ENCODE data around the gene CCDC61.

The CCDC61 gene

GRCh38 chr19:45955905-45956608 lies 39.2 kb upstream of the CCDC61 start:
- H3K27me3 ChIP-seq (replicated peaks; ENCODE audit: insufficient read depth, low read length), result peaks cover 70% of the 10 kb centered on the region
- no peaks in the 10 kb centered on the region for H3K79me2 ChIP-seq (ENCODE audit: low read length)
- no peak overlapping the region for H3K27ac ChIP-seq (ENCODE audit: low read length)
- no peak overlapping the region for H2AFZ ChIP-seq (ENCODE audit: low read length)
- TF ChIP-seq CTCF (IDR thresholded peaks at IDR 0.05; ENCODE audit: low read length) (no peak), EZH2 (optimal IDR thresholded peaks at IDR 0.05; ENCODE audit: low read depth, low read length) (no peak), EZH2phosphoT487 (IDR thresholded peaks at IDR 0.05; ENCODE audit: low read length) (no peak)
- H3K4me3 ChIP-seq (ENCODE audit: low read length), result no peak overlapping the region
- no peaks in the 10 kb centered on the region for H3F3A ChIP-seq (ENCODE audit: insufficient read depth, low read length)
- H3K9me2 ChIP-seq (replicated peaks; ENCODE audit: insufficient read depth, low read length), result no peaks in the 10 kb centered on the region
- H4K20me1 ChIP-seq (ENCODE audit: insufficient read depth, low read length), result no peaks in the 10 kb centered on the region
- no peak overlapping the region for H3K9ac ChIP-seq (ENCODE audit: low read length)
- H3K4me1 ChIP-seq (ENCODE audit: low read length), result peaks cover 7% of the 10 kb centered on the region
- H3K4me2 ChIP-seq (ENCODE audit: low read depth, low read length), result no peak overlapping the region
- no peaks in the 10 kb centered on the region for H3K9me3 ChIP-seq (replicated peaks; ENCODE audit: insufficient read depth, low read length)
- no peaks in the 10 kb centered on the region for H3K36me3 ChIP-seq (replicated peaks; ENCODE audit: insufficient read depth, low read length)
- DNase-seq, result no peak

GRCh38 chr19:45958320-45958719 lies 36.9 kb upstream of the CCDC61 start:
- Histone ChIP-seq H3K4me3 (ENCODE audit: low read length) (no peak overlapping the region), H3K4me2 (ENCODE audit: low read depth, low read length) (no peak overlapping the region), H3K9me2 (replicated peaks; ENCODE audit: insufficient read depth, low read length) (no peaks in the 10 kb centered on the region), H3K36me3 (replicated peaks; ENCODE audit: insufficient read depth, low read length) (no peaks in the 10 kb centered on the region), H3K9ac (ENCODE audit: low read length) (no peak overlapping the region), H4K20me1 (ENCODE audit: insufficient read depth, low read length) (no peaks in the 10 kb centered on the region), H3K79me2 (ENCODE audit: low read length) (no peaks in the 10 kb centered on the region), H3F3A (ENCODE audit: insufficient read depth, low read length) (no peaks in the 10 kb centered on the region), H3K27ac (ENCODE audit: low read length) (no peak overlapping the region), H3K27me3 (replicated peaks; ENCODE audit: insufficient read depth, low read length) (peaks cover 81% of the 10 kb centered on the region), H3K9me3 (replicated peaks; ENCODE audit: insufficient read depth, low read length) (no peaks in the 10 kb centered on the region), H2AFZ (ENCODE audit: low read length) (no peak overlapping the region), H3K4me1 (ENCODE audit: low read length) (peaks cover under 1% of the 10 kb centered on the region; the same call in 1 of the 2 replicates)
- no peak for DNase-seq
- TF ChIP-seq EZH2 (optimal IDR thresholded peaks at IDR 0.05; ENCODE audit: low read depth, low read length) (no peak), EZH2phosphoT487 (IDR thresholded peaks at IDR 0.05; ENCODE audit: low read length) (no peak), CTCF (IDR thresholded peaks at IDR 0.05; ENCODE audit: low read length) (no peak)

GRCh38 chr19:45958769-45959516 lies 36.3 kb upstream of the CCDC61 start:
- H3K36me3 ChIP-seq (replicated peaks; ENCODE audit: insufficient read depth, low read length), result no peaks in the 10 kb centered on the region
- H3K79me2 ChIP-seq (ENCODE audit: low read length), result no peaks in the 10 kb centered on the region
- no peaks in the 10 kb centered on the region for H3K9me2 ChIP-seq (replicated peaks; ENCODE audit: insufficient read depth, low read length)
- no peak overlapping the region for H3K9ac ChIP-seq (ENCODE audit: low read length)
- H3F3A ChIP-seq (ENCODE audit: insufficient read depth, low read length), result no peaks in the 10 kb centered on the region
- no peaks in the 10 kb centered on the region for H4K20me1 ChIP-seq (ENCODE audit: insufficient read depth, low read length)
- no peak overlapping the region for H2AFZ ChIP-seq (ENCODE audit: low read length)
- no peaks in the 10 kb centered on the region for H3K4me1 ChIP-seq (ENCODE audit: low read length)
- DNase-seq, result no peak
- H3K9me3 ChIP-seq (replicated peaks; ENCODE audit: insufficient read depth, low read length), result no peaks in the 10 kb centered on the region
- TF ChIP-seq CTCF (IDR thresholded peaks at IDR 0.05; ENCODE audit: low read length), result no peak
- TF ChIP-seq EZH2 (optimal IDR thresholded peaks at IDR 0.05; ENCODE audit: low read depth, low read length), result no peak
- no peak for TF ChIP-seq EZH2phosphoT487 (IDR thresholded peaks at IDR 0.05; ENCODE audit: low read length)
- no peak overlapping the region for H3K4me2 ChIP-seq (ENCODE audit: low read depth, low read length)
- peaks cover 85% of the 10 kb centered on the region for H3K27me3 ChIP-seq (replicated peaks; ENCODE audit: insufficient read depth, low read length)
- no peak overlapping the region for H3K4me3 ChIP-seq (ENCODE audit: low read length)
- H3K27ac ChIP-seq (ENCODE audit: low read length), result no peak overlapping the region

All from MM.1S (cell line).